ENCODE results near the gene SLC25A38. TPM values are rescaled to one million over a fixed set of nuclear protein-coding genes. Genes with fewer than 3 reads are reported as not detected.

The SLC25A38 gene
- total and polyA plus RNA-seq, 10 of the 15 experiments (the other 5 are each of a cell fraction or from before 2014, with no cell fraction given), result 15.2 to 55.2 (median 39.2) TPM

DNA sequence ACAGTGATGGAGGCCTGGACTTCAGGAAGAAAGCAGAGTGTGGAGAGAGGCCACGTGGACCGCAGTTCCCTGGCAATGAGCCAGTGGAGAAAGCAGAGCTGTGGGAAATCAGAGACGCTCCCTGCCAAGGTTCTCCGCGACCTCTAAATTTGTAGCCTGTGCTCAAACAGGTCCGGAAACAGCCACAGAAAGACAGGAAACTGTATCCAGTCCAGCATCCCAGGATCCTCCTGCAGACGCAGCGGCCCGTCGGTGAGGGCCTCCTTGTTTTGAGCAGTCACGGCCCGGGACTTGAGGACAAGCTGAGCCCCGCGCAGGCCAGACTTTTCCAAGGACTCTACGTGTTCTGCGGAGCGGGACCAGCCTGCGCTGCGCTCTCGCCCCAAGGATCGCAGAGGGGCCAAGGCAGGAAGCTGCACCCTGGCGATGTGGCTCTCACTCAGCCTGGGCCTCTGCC, 45.6 kb downstream of the SLC25A38 start (continued):
- TF ChIP-seq, protein P1, sequence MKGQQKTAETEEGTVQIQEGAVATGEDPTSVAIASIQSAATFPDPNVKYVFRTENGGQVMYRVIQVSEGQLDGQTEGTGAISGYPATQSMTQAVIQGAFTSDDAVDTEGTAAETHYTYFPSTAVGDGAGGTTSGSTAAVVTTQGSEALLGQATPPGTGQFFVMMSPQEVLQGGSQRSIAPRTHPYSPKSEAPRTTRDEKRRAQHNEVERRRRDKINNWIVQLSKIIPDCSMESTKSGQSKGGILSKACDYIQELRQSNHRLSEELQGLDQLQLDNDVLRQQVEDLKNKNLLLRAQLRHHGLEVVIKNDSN (IDR thresholded peaks at IDR 0.05; ENCODE audit: borderline replicate concordance, extremely low read length, insufficient read depth, low read depth, low read length), result no peak
- no peak for TF ChIP-seq IKZF2 (IDR thresholded peaks at IDR 0.05)
- no peak for TF ChIP-seq NR2F1 (conservative IDR thresholded peaks at IDR 0.05)

DNA sequence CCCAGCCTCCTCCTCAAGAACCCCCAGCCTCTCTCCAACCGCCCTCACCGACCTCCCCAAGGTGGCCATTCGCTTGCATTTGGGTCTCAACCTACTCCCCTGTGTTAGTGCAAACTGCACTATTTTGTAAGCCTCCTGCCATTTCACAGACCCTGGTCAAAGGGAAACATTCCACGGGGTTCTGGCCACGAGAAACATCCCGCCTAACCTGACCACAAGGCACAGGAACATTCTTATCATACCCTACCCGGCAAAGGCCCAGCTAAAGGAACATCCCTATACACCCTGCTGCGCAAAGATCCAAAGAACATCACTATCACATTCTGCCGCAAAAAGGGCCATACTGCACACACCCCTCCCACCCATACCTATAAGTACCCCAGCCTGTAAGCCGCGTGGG, 46.3 kb downstream of the SLC25A38 start:
- Histone ChIP-seq H3K79me2 (ENCODE audit: control insufficient read depth, insufficient read depth, low read length) (no peaks in the 10 kb centered on the region), H3K27ac (ENCODE audit: control insufficient read depth, insufficient read depth) (no peak overlapping the region), H3K27me3 (replicated peaks in 1 of 2; ENCODE audit: control insufficient read depth in 2 of 2, insufficient read depth in 2 of 2, low read length in 1 of 2) (no peaks in the 10 kb centered on the region), H3K9ac (ENCODE audit: control insufficient read depth, insufficient read depth, low read length) (no peak overlapping the region), H2AFZ (ENCODE audit: control insufficient read depth, low read depth, low read length) (no peak overlapping the region), H3K9me3 (replicated peaks; ENCODE audit: control insufficient read depth, insufficient read depth, low read length) (no peaks in the 10 kb centered on the region), H3K36me3 (ENCODE audit: control insufficient read depth in 2 of 2, insufficient read depth in 2 of 2, low read length in 1 of 2) (no peaks in the 10 kb centered on the region), H3K4me3 (no peak overlapping the region), H4K20me1 (ENCODE audit: control insufficient read depth, insufficient read depth) (no peaks in the 10 kb centered on the region), H3K4me1 (ENCODE audit: control insufficient read depth, insufficient read depth, low read length) (no peaks in the 10 kb centered on the region), H3K4me2 (ENCODE audit: control insufficient read depth, insufficient read depth) (no peak overlapping the region)
- DNase-seq (ENCODE audit: low read depth, low spot score), result no peak
- intact Hi-C loops (cut with micrococcal nuclease; ENCODE audit: unreplicated experiment), result no loop called here
- TF ChIP-seq ZNF384 (IDR thresholded peaks at IDR 0.05; ENCODE audit: borderline replicate concordance, low read depth, low read length), result no peak
- BruUV-seq (replicated peaks), result no TSS peak
- SMC1A ChIA-PET (ENCODE audit: uncharacterized antibody, unreplicated experiment), result no interaction called here
- 73% methylated on average over 11 of the region's 11 CpGs for WGBS (ENCODE audit: insufficient coverage, insufficient replicate concordance, low lambda C conversion rate, missing lambda C conversion rate)
- no peak for FAIRE-seq
- POLR2A ChIA-PET, result no interaction called here
- RAD21 ChIA-PET (ENCODE audit: unreplicated experiment), result no interaction called here
- CTCF ChIA-PET, result interaction anchor here (1.3 kb wide), 1 partner anchor 12 kb away, joined by 7 read pairs; no protein-coding TSS in a partner anchor
- in situ Hi-C loops (cut with MboI), result no loop called here
- no peak for ATAC-seq

- FAIRE-seq (no peak), ATAC-seq (no peak), DNase-seq (ENCODE audit: low read depth, low spot score) (no peak)
- intact Hi-C loops (cut with micrococcal nuclease; ENCODE audit: unreplicated experiment) (no loop called here), in situ Hi-C loops (cut with MboI) (no loop called here)
- SMC1A ChIA-PET (ENCODE audit: uncharacterized antibody, unreplicated experiment), result interaction anchor here (1.4 kb wide), 1 partner anchor 8 kb away, joined by 3 read pairs; no protein-coding TSS in a partner anchor
- H3K4me2 ChIP-seq (ENCODE audit: control insufficient read depth, insufficient read depth), result no peak overlapping the region
- no peaks in the 10 kb centered on the region for H3K79me2 ChIP-seq (ENCODE audit: control insufficient read depth, insufficient read depth, low read length)
- no peak for TF ChIP-seq CHD2 (IDR thresholded peaks at IDR 0.05; ENCODE audit: borderline replicate concordance, low read depth, low read length)
- no peak for TF ChIP-seq HCFC1 (IDR thresholded peaks at IDR 0.05; ENCODE audit: low read length)
- no peak for TF ChIP-seq RAD21 (IDR thresholded peaks at IDR 0.05; ENCODE audit: insufficient read depth, low read depth, low read length)
- no peak for TF ChIP-seq CBFB (IDR thresholded peaks at IDR 0.05; ENCODE audit: low read depth)
- no peak for TF ChIP-seq BACH1 (IDR thresholded peaks at IDR 0.05; ENCODE audit: borderline replicate concordance)
- TF ChIP-seq SMARCA5 (IDR thresholded peaks at IDR 0.05), result no peak
- no peak for TF ChIP-seq NR2C2 (IDR thresholded peaks at IDR 0.05; ENCODE audit: borderline replicate concordance, control insufficient read depth, insufficient read length, low read depth)
- no peak for TF ChIP-seq ZSCAN29 (IDR thresholded peaks at IDR 0.05)
- BruUV-seq (replicated peaks), result no TSS peak
- H3K9me3 ChIP-seq (replicated peaks; ENCODE audit: control insufficient read depth, insufficient read depth, low read length), result no peaks in the 10 kb centered on the region
- CTCF ChIA-PET, result interaction anchor here (1.0 to 1.3 kb wide), 2 partner anchors 14 to 16 kb away, joined by 3 to 5 read pairs; no protein-coding TSS in a partner anchor
- RAD21 ChIA-PET (ENCODE audit: unreplicated experiment), result no interaction called here
- no peak overlapping the region for H2AFZ ChIP-seq (ENCODE audit: control insufficient read depth, low read depth, low read length)
- POLR2A ChIA-PET, result no interaction called here
- no peaks in the 10 kb centered on the region for H3K36me3 ChIP-seq (ENCODE audit: control insufficient read depth in 2 of 2, insufficient read depth in 2 of 2, low read length in 1 of 2)
- no peak overlapping the region for H3K4me3 ChIP-seq
- 28% methylated on average over 5 of the region's 5 CpGs for WGBS (ENCODE audit: insufficient coverage, insufficient replicate concordance, low lambda C conversion rate, missing lambda C conversion rate)
- no peak overlapping the region for H3K27ac ChIP-seq (ENCODE audit: control insufficient read depth, insufficient read depth)
- H4K20me1 ChIP-seq (ENCODE audit: control insufficient read depth, insufficient read depth), result no peaks in the 10 kb centered on the region
- H3K9ac ChIP-seq (ENCODE audit: control insufficient read depth, insufficient read depth, low read length), result no peak overlapping the region
- H3K4me1 ChIP-seq (ENCODE audit: control insufficient read depth, insufficient read depth, low read length), result no peaks in the 10 kb centered on the region
- H3K27me3 ChIP-seq (replicated peaks in 1 of 2; ENCODE audit: control insufficient read depth in 2 of 2, insufficient read depth in 2 of 2, low read length in 1 of 2), result no peaks in the 10 kb centered on the region
These were observed 49.2 kb downstream of the SLC25A38 start for GRCh38 chr3:39432342-39432741.
